ENCODE data around the gene KLHL21.
A peak's percentile ranks its signal among the peaks of the same experiment; 100 is the strongest.

The KLHL21 gene

GRCh38 chr1:6599141-6599975, 3.3 kb downstream of the KLHL21 start:
- peaks cover 0 to 70% (median 58%) of the 10 kb centered on the region in 4 donors for H3K4me1 ChIP-seq
- H3K27ac ChIP-seq: peak overlapping the region; percentile 98 to 99
- peak overlapping the region; percentile 95 to 98 for H3K4me3 ChIP-seq
- no peak for DNase-seq
- intact Hi-C loops (cut with DNase I; ENCODE audit: low total_unique reads): no loop called here
- no peak for TF ChIP-seq CTCF (IDR thresholded peaks at IDR 0.05)
- peaks cover 49 to 56% (median 53%) of the 10 kb centered on the region in 3 donors for H3K36me3 ChIP-seq
- H3K9me3 ChIP-seq: no peaks in the 10 kb centered on the region
- H3K27me3 ChIP-seq: no peaks in the 10 kb centered on the region

GRCh38 chr1:6597777-6598131, 4.9 kb downstream of the KLHL21 start:
- no peaks in the 10 kb centered on the region for H3K9me3 ChIP-seq
- no peaks in the 10 kb centered on the region for H3K27me3 ChIP-seq
- H3K27ac ChIP-seq: peak overlapping the region; percentile 57 to 99
- intact Hi-C loops (cut with DNase I; ENCODE audit: low total_unique reads): no loop called here
- H3K4me1 ChIP-seq: peaks cover 0 to 75% (median 63%) of the 10 kb centered on the region in 4 donors
- no peak for TF ChIP-seq CTCF (IDR thresholded peaks at IDR 0.05)
- DNase-seq: no peak
- H3K36me3 ChIP-seq: peaks cover 65 to 72% (median 69%) of the 10 kb centered on the region in 3 donors
- H3K4me3 ChIP-seq: peak overlapping the region; percentile 17 to 98

- H3K9me3 ChIP-seq: no peaks in the 10 kb centered on the region
- peaks cover 0 to 82% (median 70%) of the 10 kb centered on the region in 4 donors for H3K4me1 ChIP-seq
- peak overlapping the region; percentile 17 to 98 for H3K4me3 ChIP-seq
- peak overlapping the region; percentile 57 to 99 for H3K27ac ChIP-seq
- no peak for TF ChIP-seq CTCF (IDR thresholded peaks at IDR 0.05)
- no peaks in the 10 kb centered on the region for H3K27me3 ChIP-seq
- no peak for DNase-seq
- intact Hi-C loops (cut with DNase I; ENCODE audit: low total_unique reads): no loop called here
- peaks cover 71 to 78% (median 74%) of the 10 kb centered on the region in 3 donors for H3K36me3 ChIP-seq
These were observed 5.5 kb downstream of the KLHL21 start for GRCh38 chr1:6596886-6597776.

GRCh38 chr1:6596351-6596750, 6.3 kb downstream of the KLHL21 start:
- no peaks in the 10 kb centered on the region for H3K9me3 ChIP-seq
- H3K4me3 ChIP-seq: peak overlapping the region; percentile 10 to 98
- no peaks in the 10 kb centered on the region for H3K27me3 ChIP-seq
- intact Hi-C loops (cut with DNase I; ENCODE audit: low total_unique reads): no loop called here
- peaks cover 0 to 89% (median 78%) of the 10 kb centered on the region in 4 donors for H3K4me1 ChIP-seq
- H3K36me3 ChIP-seq: peaks cover 74 to 86% (median 79%) of the 10 kb centered on the region in 3 donors
- H3K27ac ChIP-seq: peak overlapping the region; percentile 57 to 99
- DNase-seq: no peak
- no peak for TF ChIP-seq CTCF (IDR thresholded peaks at IDR 0.05)

DNA sequence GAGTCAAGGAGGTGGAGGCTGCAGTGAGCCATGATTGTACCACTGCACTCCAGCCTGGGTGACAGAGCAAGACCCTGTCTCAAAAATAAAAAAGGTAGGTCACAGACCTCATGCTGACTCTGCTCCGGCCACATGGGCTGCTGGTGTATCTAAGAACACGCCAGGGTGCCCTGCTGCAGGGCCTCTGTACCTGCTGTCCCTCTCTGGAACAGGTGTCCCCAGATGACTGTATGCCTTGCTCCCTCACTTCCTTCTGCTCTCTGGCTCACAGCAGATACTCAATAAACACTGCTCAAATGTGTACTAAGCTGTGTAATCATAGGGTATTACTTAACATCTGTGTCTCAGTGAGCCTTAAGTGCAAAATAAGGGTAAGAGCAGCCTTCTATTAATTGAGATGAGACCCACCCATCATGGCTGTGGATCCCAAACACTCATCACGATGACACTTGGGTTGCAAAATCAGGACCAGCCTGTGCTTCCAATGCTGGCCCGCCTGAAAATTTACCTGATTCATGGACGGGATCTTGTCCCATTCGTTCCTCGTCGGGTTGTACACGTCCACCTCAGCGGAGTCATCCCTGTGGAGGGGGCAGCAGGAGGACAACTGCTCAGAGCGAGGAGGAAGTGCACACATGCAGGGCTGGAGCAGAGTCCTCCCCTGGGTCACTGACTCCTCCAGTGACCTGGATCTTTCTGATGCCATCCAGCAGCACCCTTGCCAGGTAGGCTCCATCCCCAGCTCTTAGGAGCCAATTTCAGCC, 7.5 kb downstream of the KLHL21 start:
- intact Hi-C loops (cut with DNase I; ENCODE audit: low total_unique reads): no loop called here
- H3K36me3 ChIP-seq: peaks cover 77 to 98% (median 91%) of the 10 kb centered on the region in 3 donors
- H3K9me3 ChIP-seq: no peaks in the 10 kb centered on the region

More for the DNA sequence above, 7.5 kb downstream of the KLHL21 start:
- no peak overlapping the region for H3K4me3 ChIP-seq
- no peak for TF ChIP-seq CTCF (IDR thresholded peaks at IDR 0.05)
- DNase-seq: no peak
- H3K27me3 ChIP-seq: no peaks in the 10 kb centered on the region
- H3K4me1 ChIP-seq: peaks cover 0 to 98% (median 88%) of the 10 kb centered on the region in 4 donors
- peak overlapping the region; percentile 86 to 99 for H3K27ac ChIP-seq
